Neural cell (in vitro differentiated cells): ENCODE data around the gene ZNRD2.
A peak's percentile ranks its signal among the peaks of the same experiment; 100 is the strongest.

Experiments used
- EP300 ChIP-seq: fragments of 450-650 bp; conservative IDR thresholded peaks from 2 replicates; pipeline ENCODE4 v1.6.1; 2014; ENCODE audit warnings: antibody characterized with exemption, mild to moderate bottlenecking, moderate library complexity; ENCODE audit not compliant: poor library complexity, severe bottlenecking
- POLR2AphosphoS5 ChIP-seq: IDR thresholded peaks from 2 replicates; pipeline ENCODE4 v1.6.1; 2012
- RAD21 ChIP-seq: fragments of 450-650 bp; conservative IDR thresholded peaks from 2 replicates; pipeline ENCODE4 v1.6.1; 2014; ENCODE audit warnings: antibody characterized with exemption, mild to moderate bottlenecking, moderate library complexity
- TAF1 ChIP-seq: IDR thresholded peaks from 2 replicates; pipeline ENCODE4 v1.6.1; 2012; ENCODE audit warnings: low read depth
- TF ChIP-seq, protein P1 (sequence below): fragments of 450-650 bp; IDR thresholded peaks from 2 replicates; pipeline ENCODE4 v1.5.1; 2014; ENCODE audit warnings: antibody characterized with exemption, mild to moderate bottlenecking, moderate library complexity; ENCODE audit not compliant: poor library complexity, severe bottlenecking
- TF ChIP-seq, protein P2 (sequence below): IDR thresholded peaks from 2 replicates; pipeline ENCODE4 v1.6.1; 2012; ENCODE audit warnings: borderline replicate concordance

- TF ChIP-seq, protein P1, sequence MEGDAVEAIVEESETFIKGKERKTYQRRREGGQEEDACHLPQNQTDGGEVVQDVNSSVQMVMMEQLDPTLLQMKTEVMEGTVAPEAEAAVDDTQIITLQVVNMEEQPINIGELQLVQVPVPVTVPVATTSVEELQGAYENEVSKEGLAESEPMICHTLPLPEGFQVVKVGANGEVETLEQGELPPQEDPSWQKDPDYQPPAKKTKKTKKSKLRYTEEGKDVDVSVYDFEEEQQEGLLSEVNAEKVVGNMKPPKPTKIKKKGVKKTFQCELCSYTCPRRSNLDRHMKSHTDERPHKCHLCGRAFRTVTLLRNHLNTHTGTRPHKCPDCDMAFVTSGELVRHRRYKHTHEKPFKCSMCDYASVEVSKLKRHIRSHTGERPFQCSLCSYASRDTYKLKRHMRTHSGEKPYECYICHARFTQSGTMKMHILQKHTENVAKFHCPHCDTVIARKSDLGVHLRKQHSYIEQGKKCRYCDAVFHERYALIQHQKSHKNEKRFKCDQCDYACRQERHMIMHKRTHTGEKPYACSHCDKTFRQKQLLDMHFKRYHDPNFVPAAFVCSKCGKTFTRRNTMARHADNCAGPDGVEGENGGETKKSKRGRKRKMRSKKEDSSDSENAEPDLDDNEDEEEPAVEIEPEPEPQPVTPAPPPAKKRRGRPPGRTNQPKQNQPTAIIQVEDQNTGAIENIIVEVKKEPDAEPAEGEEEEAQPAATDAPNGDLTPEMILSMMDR, result no peak
- no peak for TF ChIP-seq RAD21
- TF ChIP-seq POLR2AphosphoS5, result peak; percentile 6
- no peak for TF ChIP-seq EP300
- TF ChIP-seq TAF1, result no peak
- TF ChIP-seq, protein P2, sequence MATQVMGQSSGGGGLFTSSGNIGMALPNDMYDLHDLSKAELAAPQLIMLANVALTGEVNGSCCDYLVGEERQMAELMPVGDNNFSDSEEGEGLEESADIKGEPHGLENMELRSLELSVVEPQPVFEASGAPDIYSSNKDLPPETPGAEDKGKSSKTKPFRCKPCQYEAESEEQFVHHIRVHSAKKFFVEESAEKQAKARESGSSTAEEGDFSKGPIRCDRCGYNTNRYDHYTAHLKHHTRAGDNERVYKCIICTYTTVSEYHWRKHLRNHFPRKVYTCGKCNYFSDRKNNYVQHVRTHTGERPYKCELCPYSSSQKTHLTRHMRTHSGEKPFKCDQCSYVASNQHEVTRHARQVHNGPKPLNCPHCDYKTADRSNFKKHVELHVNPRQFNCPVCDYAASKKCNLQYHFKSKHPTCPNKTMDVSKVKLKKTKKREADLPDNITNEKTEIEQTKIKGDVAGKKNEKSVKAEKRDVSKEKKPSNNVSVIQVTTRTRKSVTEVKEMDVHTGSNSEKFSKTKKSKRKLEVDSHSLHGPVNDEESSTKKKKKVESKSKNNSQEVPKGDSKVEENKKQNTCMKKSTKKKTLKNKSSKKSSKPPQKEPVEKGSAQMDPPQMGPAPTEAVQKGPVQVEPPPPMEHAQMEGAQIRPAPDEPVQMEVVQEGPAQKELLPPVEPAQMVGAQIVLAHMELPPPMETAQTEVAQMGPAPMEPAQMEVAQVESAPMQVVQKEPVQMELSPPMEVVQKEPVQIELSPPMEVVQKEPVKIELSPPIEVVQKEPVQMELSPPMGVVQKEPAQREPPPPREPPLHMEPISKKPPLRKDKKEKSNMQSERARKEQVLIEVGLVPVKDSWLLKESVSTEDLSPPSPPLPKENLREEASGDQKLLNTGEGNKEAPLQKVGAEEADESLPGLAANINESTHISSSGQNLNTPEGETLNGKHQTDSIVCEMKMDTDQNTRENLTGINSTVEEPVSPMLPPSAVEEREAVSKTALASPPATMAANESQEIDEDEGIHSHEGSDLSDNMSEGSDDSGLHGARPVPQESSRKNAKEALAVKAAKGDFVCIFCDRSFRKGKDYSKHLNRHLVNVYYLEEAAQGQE, result no peak
Observed at GRCh38 chr11:65576867-65577755, 6.8 kb downstream of the ZNRD2 start.
